Coronary artery (tissue), 2 donors: Measurements from ENCODE around the gene EPB41L2.
"Not testable (repeated sequence)": the region's sequence is repeated elsewhere in the genome, so short reads cannot be mapped to it uniquely, and the experiment has no call there.

Source experiments
- DNase-seq: peaks from one replicate; pipeline ENCODE4 v3.0.0-alpha.2; 2017; ENCODE audit warnings: low spot score
- H3K27ac ChIP-seq, 2 donors: fragments of 200-600 bp; sonication (generic); one replicate each; pipeline ENCODE4 v1.5.1; 2016 to 2019
- H3K4me3 ChIP-seq: fragments of 200-600 bp; sonication (generic); 2 replicates; pipeline ENCODE4 v1.5.1; 2016; ENCODE audit warnings: mild to moderate bottlenecking, moderate library complexity
- TF ChIP-seq, protein P1 (sequence below): fragments of 200-600 bp; sonication (generic); IDR thresholded peaks from one replicate; pipeline ENCODE4 v1.5.1; 2019; ENCODE audit warnings: antibody characterized with exemption

EPB41L2 gene

DNA sequence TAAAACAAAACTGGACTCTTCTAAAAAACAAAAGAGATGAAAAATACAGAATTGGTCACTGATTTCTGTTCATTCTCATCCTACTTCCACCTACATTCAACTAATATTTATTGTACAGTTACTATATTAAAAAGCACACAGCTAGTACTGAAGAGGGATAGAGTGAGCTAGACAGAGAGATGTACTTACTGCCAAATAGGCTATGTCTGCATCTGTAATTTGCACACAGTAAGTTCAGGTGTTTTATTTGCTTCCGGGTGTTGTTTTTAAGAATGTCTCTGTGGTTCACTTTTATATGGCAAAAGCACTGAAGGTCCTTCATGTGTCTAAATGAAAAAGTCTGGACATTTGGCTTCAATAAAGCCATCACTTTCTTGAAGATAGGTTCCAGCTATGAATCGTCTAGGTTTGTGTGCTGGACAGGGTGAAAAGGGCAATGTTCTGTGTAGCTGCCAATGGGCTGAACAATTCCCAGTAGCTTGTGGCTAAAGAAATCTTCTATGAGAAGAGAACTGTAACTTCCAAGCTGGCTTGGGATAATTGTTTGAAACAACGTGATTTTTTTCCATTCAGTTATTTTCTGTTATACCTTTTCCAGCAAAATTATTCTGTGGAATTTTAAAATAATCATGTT is 47.3 kb downstream of the EPB41L2 start:
- DNase-seq: no peak
- H3K27ac ChIP-seq: peak overlapping the region; percentile 52 to 74
- TF ChIP-seq, protein P1, sequence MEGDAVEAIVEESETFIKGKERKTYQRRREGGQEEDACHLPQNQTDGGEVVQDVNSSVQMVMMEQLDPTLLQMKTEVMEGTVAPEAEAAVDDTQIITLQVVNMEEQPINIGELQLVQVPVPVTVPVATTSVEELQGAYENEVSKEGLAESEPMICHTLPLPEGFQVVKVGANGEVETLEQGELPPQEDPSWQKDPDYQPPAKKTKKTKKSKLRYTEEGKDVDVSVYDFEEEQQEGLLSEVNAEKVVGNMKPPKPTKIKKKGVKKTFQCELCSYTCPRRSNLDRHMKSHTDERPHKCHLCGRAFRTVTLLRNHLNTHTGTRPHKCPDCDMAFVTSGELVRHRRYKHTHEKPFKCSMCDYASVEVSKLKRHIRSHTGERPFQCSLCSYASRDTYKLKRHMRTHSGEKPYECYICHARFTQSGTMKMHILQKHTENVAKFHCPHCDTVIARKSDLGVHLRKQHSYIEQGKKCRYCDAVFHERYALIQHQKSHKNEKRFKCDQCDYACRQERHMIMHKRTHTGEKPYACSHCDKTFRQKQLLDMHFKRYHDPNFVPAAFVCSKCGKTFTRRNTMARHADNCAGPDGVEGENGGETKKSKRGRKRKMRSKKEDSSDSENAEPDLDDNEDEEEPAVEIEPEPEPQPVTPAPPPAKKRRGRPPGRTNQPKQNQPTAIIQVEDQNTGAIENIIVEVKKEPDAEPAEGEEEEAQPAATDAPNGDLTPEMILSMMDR: no peak
- peak overlapping the region; percentile 26 for H3K4me3 ChIP-seq

DNA sequence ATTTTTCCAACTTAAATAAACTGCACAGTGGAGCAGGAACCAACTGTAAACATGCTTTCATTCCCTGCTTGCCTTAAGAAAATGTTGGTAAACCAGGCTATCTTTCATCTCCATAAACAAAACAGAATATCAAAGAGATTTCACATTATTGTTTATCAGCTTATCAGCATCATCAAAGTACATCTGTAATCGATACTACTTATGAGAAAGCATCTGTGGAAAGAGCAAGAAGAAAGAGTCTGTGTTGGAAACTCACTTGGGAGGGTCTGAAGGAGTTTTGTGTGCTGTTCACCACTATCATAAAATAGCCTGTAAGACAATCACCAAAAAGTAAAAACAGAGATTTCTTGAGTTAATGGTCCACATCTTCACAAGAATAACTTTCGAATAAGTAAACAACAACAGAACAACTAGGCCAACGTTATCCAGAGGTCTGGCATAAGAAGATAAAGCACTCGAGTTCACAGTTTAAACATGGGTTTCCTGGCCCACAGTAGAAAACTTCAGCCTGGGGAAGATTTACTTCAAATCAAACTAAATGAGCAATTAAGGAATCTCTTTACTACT is 47.9 kb downstream of the EPB41L2 start:
- TF ChIP-seq, protein P1: no peak
- no peak for DNase-seq
- Histone ChIP-seq H3K27ac (peak overlapping the region; percentile 52 to 74), H3K4me3 (no peak overlapping the region)

- no peak for DNase-seq
- peak overlapping the region; percentile 52 to 74 for H3K27ac ChIP-seq
- peak overlapping the region; percentile 48 for H3K4me3 ChIP-seq
- TF ChIP-seq, protein P1: no peak
Measured at GRCh38 chr6:131014080-131014776, 48.8 kb downstream of the EPB41L2 start.

- peak overlapping the region; percentile 41 to 52 for H3K27ac ChIP-seq
- DNase-seq: no peak
- TF ChIP-seq, protein P1: no peak
- H3K4me3 ChIP-seq: peak overlapping the region; percentile 48
Measured at GRCh38 chr6:131013495-131013894, 49.5 kb downstream of the EPB41L2 start.

DNA sequence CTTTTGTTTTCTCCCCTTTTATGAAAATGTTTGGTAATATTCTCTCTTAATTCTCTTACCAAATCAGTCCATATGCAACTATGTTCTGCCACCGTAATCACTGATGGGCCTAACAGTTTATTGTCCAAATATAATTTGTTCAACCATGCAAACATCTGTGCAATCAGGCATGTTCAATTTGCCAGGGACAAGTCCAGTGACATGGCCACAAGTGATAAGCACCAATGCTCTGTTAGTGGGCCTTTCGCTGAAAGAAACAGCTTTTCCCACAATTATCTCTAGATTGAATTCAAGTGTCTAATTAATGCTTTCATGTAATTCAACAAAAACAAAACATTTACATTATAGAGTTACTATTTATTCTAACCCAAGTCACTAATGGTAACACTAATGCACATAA is 53.3 kb downstream of the EPB41L2 start:
- Histone ChIP-seq H3K27ac (no peak overlapping the region), H3K4me3 (no peak overlapping the region)
- DNase-seq: no peak
- TF ChIP-seq, protein P1: no peak

- H3K4me3 ChIP-seq, DNase-seq, H3K27ac ChIP-seq: not testable (repeated sequence)
Measured at GRCh38 chr6:131008965-131009364, 54.1 kb downstream of the EPB41L2 start.

DNA sequence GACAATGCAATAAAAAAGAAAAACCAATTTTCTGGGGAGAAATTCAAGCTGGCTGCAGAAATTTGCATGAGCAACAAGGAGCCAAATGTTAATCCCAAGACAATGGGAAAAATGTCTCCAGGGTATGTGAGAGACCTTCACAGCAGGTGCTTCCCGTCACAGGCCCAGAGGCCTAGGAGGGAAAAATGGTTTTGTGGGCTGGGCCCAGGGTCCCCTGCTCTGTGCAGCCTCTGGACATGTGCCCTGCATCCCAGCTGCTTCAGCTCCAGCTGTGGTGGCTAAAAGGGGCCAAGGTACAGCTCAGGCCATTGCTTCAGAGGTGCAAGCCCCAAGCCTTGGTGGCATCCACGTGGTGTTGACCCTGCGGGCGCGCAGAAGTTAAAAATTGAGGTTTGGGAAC is 55.1 kb downstream of the EPB41L2 start:
- H3K4me3 ChIP-seq, H3K27ac ChIP-seq, DNase-seq: not testable (repeated sequence)

GRCh38 chr6:131007286-131007685 is 55.8 kb downstream of the EPB41L2 start:
- H3K27ac ChIP-seq: no peak overlapping the region
- TF ChIP-seq, protein P1: no peak
- DNase-seq: no peak
- H3K4me3 ChIP-seq: no peak overlapping the region
